LNCaP clone FGC (cell line): Measurements from ENCODE around the gene C11orf42.

Experiments
- DNase-seq: peaks from one replicate; pipeline ENCODE4 v3.0.0-alpha.2; 2011; ENCODE audit warnings: low read depth
- H3K4me3 ChIP-seq: 2 replicates; pipeline ENCODE4 v1.5.1; 2011; ENCODE audit warnings: mild to moderate bottlenecking, low read depth, low read length, control low read depth
- CTCF ChIP-seq: IDR thresholded peaks from 2 replicates; pipeline ENCODE4 v1.5.1; 2012; ENCODE audit warnings: mild to moderate bottlenecking; ENCODE audit not compliant: control insufficient read depth, insufficient read depth; ENCODE audit errors: extremely low read depth

Gene C11orf42

GRCh38 chr11:6196396-6196795 lies 9.0 kb upstream of the C11orf42 start:
- no peak for DNase-seq
- no peak for TF ChIP-seq CTCF

GRCh38 chr11:6197466-6198200 lies 7.7 kb upstream of the C11orf42 start:
- no peak for TF ChIP-seq CTCF
- no peak overlapping the region for H3K4me3 ChIP-seq
- DNase-seq, result no peak

More at GRCh38 chr11:6196396-6196795, 9.0 kb upstream of the C11orf42 start:
- no peak overlapping the region for H3K4me3 ChIP-seq

DNA sequence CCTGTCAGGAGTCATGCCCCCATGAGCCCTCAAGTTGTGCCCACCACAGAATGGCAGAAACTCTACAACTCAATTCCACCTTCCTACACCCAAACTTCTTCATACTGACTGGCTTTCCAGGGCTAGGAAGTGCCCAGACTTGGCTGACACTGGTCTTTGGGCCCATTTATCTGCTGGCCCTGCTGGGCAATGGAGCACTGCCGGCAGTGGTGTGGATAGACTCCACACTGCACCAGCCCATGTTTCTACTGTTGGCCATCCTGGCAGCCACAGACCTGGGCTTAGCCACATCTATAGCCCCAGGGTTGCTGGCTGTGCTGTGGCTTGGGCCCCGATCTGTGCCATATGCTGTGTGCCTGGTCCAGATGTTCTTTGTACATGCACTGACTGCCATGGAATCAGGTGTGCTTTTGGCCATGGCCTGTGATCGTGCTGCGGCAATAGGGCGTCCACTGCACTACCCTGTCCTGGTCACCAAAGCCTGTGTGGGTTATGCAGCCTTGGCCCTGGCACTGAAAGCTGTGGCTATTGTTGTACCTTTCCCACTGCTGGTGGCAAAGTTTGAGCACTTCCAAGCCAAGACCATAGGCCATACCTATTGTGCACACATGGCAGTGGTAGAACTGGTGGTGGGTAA lies 6.1 kb upstream of the C11orf42 start, which contains the start of gene OR52W1:
TSS of gene OR52W1 (plus strand) at position 51 of the 637 bp plus-strand sequence. CDS start at position 51, 0 bp downstream.
- no peak for DNase-seq
- no peak within 1 kb of the TSS for H3K4me3 ChIP-seq
- no peak for TF ChIP-seq CTCF

DNA sequence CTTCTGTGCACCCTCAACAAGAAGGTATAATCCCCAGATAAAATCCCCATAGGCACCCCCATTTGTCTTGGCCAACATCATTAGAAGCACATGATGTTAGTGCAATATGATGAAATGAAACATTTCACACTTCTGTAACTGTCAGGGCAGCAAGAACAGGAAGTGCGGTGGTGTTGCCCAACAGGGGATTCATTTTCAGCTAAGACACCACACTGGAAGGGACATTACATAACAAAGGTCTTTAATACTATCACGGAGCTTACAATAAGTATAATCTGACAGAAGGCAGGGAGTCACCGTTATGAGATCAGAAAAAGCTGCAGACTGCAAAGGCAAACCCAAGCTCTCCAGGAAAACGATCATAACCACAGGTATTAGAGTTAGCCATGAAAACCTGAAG lies 4.4 kb upstream of the C11orf42 start:
- H3K4me3 ChIP-seq, result no peak overlapping the region
- TF ChIP-seq CTCF, result no peak
- DNase-seq, result no peak

DNA sequence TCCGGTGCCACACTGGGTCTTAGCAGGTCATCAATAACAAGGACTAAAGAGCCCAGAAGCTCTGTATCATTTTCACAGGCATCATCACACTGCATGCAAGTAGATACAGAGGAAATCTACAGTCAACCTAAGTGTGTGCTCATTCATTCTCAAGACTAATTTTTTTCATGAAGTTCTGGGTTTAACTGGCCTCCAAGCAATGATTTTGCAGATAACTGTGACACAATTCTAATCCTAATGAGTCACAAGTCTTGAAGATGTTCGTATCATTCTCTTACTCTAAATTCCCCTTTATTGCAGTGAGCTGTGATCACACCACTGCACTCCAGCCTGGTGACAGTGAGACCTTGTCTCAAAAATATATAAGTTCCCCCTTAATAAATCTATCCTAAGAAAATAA lies 3.9 kb upstream of the C11orf42 start:
- H3K4me3 ChIP-seq, result no peak overlapping the region
- TF ChIP-seq CTCF, result no peak
- no peak for DNase-seq

DNA sequence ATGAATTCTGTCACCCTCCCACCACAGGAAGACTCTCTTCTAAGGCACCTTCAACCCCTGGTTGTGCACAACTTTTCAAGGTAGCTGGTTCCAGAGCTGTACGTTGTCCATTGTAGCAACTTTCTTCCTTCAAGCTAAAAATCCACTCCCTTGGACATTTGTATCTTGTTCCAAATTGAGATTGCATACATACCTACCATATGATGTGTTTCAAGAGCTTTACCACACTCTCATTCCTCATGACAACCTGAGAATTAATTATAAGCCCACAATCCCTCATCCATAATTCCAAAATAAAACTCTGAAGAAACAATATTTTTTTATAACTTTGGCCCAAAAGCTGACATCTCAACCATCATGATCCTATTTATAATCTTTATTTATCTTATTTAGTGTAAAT lies 3.3 kb upstream of the C11orf42 start:
- H3K4me3 ChIP-seq, result no peak overlapping the region
- no peak for DNase-seq

More for the DNA sequence above, 3.3 kb upstream of the C11orf42 start:
- no peak for TF ChIP-seq CTCF
